Endothelial cell of umbilical vein (primary cell): Measurements from ENCODE around the gene PCSK6. TPM values are rescaled to one million over a fixed set of nuclear protein-coding genes. Genes with fewer than 3 reads are reported as not detected.
A peak's percentile ranks its signal among the peaks of the same experiment; 100 is the strongest.

ENCODE experiments used
- Bru-seq: library from RNA; stranded (reverse); fragments of 400-500 nt; gene quantifications from one replicate; lab custom pipeline; 2021; lab: Mats Ljungman, UMichigan
- BruChase-seq, 2 experiments: library from RNA; stranded (reverse); fragments of 400-500 nt; gene quantifications; one replicate each; lab custom pipeline; 2021; lab: Mats Ljungman, UMichigan
- BruUV-seq: library from RNA; stranded (reverse); fragments of 400-500 nt; replicated peaks from 2 replicates; lab custom pipeline; 2021; lab: Mats Ljungman, UMichigan
- CTCF ChIA-PET: fragments of 300-600, 350-600 bp; sonication (Branson Sonifier 250); formaldehyde crosslinking; loops from one replicate; lab custom pipeline; 2021; ENCODE audit warnings: antibody characterized with exemption, inconsistent platforms; lab: Charles Lee
- POLR2A ChIA-PET: fragments of 300-600, 350-600 bp; sonication (Branson Sonifier 250); formaldehyde crosslinking; loops from one replicate; lab custom pipeline; 2021; ENCODE audit warnings: antibody characterized with exemption, inconsistent platforms; lab: Charles Lee
- DNase-seq: peaks from one replicate; pipeline ENCODE4 v3.0.0-alpha.2; 2011; ENCODE audit warnings: low read depth, low spot score
- FAIRE-seq: peaks from 2 replicates; lab custom pipeline; 2011; peaks lifted over from hg19 to GRCh38; lab: Jason Lieb, UNC
- H2AFZ ChIP-seq: 2 replicates; pipeline ENCODE4 v1.6.0; 2012; ENCODE audit warnings: low read depth, low read length, control low read depth, inconsistent platforms
- H3K27ac ChIP-seq: 2 replicates; pipeline ENCODE4 v1.5.1; 2011; ENCODE audit warnings: low read depth, mild to moderate bottlenecking, control low read depth, low read length, moderate library complexity; ENCODE audit not compliant: insufficient read depth
- H3K27me3 ChIP-seq, 2 experiments: 2 replicates each; pipeline versions ENCODE4 v1.6.0 to v1.6.1; 2011; ENCODE audit warnings: low read length in 2 of 2, mixed read lengths in 1 of 2; ENCODE audit not compliant: control insufficient read depth in 2 of 2, insufficient read depth in 2 of 2
- H3K36me3 ChIP-seq, 2 experiments: 2 replicates in 1 of 2; 3 replicates in 1 of 2; pipeline ENCODE4 v1.5.1; 2011; ENCODE audit warnings: low read length in 2 of 2, mild to moderate bottlenecking in 1 of 2, moderate library complexity in 1 of 2; ENCODE audit not compliant: control insufficient read depth in 2 of 2, insufficient read depth in 2 of 2; ENCODE audit errors: extremely low read depth in 1 of 2
- H3K4me1 ChIP-seq: 3 replicates; pipeline ENCODE4 v1.5.1; 2011; ENCODE audit warnings: mild to moderate bottlenecking, low read length; ENCODE audit not compliant: control insufficient read depth, insufficient read depth; ENCODE audit errors: extremely low read depth
- H3K4me2 ChIP-seq: 2 replicates; pipeline ENCODE4 v1.6.1; 2011; ENCODE audit warnings: low read length, control low read depth, mixed read lengths; ENCODE audit not compliant: insufficient read depth
- H3K4me3 ChIP-seq, 3 experiments: fragments of 200-600 bp in 1 of 3; sonication (generic), shearing (Covaris generic) in 1 of 3; replicated peaks in 1 of 3; 2 replicates each; pipeline ENCODE4 v1.5.1; 2011 to 2016; ENCODE audit warnings: control low read depth in 3 of 3, low read length in 3 of 3, mild to moderate bottlenecking in 2 of 3, inconsistent platforms in 1 of 3, low read depth in 1 of 3, moderate library complexity in 1 of 3; ENCODE audit not compliant: insufficient read depth in 1 of 3
- H3K79me2 ChIP-seq: 2 replicates; pipeline ENCODE4 v1.6.0; 2012; ENCODE audit warnings: low read length, inconsistent platforms; ENCODE audit not compliant: control insufficient read depth, insufficient read depth
- H3K9ac ChIP-seq: replicated peaks from 2 replicates; pipeline ENCODE3; 2011; ENCODE audit warnings: low read length, control low read depth; ENCODE audit not compliant: insufficient read depth; ENCODE audit errors: extremely low read depth
- H3K9me1 ChIP-seq: replicated peaks from 3 replicates; pipeline ENCODE4 v1.6.0; 2011; ENCODE audit warnings: mild to moderate bottlenecking, low read length; ENCODE audit not compliant: control insufficient read depth, insufficient read depth; ENCODE audit errors: extremely low read depth
- H3K9me3 ChIP-seq: replicated peaks from 2 replicates; pipeline ENCODE4 v1.5.1; 2012; ENCODE audit warnings: low read length, inconsistent platforms; ENCODE audit not compliant: control insufficient read depth, insufficient read depth
- H4K20me1 ChIP-seq: replicated peaks from 2 replicates; pipeline ENCODE3; 2011; ENCODE audit warnings: mild to moderate bottlenecking, low read length; ENCODE audit not compliant: control insufficient read depth, insufficient read depth; ENCODE audit errors: extremely low read depth
- EZH2 ChIP-seq: IDR thresholded peaks from 2 replicates; pipeline ENCODE4 v1.6.1; 2012; ENCODE audit warnings: borderline replicate concordance, low read depth, mild to moderate bottlenecking, moderate library complexity, low read length, inconsistent platforms; ENCODE audit not compliant: severe bottlenecking
- FOS ChIP-seq: IDR thresholded peaks from 2 replicates; pipeline ENCODE4 v1.6.1; 2011; ENCODE audit warnings: mild to moderate bottlenecking, low read length, moderate library complexity, borderline replicate concordance; ENCODE audit not compliant: insufficient read depth
- GATA2 ChIP-seq: IDR thresholded peaks from 2 replicates; pipeline ENCODE4 v1.7.0; 2011; ENCODE audit warnings: low read depth, mild to moderate bottlenecking, moderate library complexity, mixed read lengths, low read length; ENCODE audit not compliant: insufficient read length, insufficient read depth
- JUN ChIP-seq: IDR thresholded peaks from 2 replicates; pipeline ENCODE4 v1.6.1; 2011; ENCODE audit warnings: borderline replicate concordance, low read depth; ENCODE audit not compliant: insufficient read length, insufficient read depth
- MYC ChIP-seq: IDR thresholded peaks from one replicate; pipeline ENCODE4 v1.6.1; 2011; ENCODE audit warnings: mild to moderate bottlenecking, low read depth, low read length
- POLR2A ChIP-seq: IDR thresholded peaks from 2 replicates; pipeline ENCODE4 v1.6.1; 2012; ENCODE audit warnings: low read depth, mild to moderate bottlenecking, control low read depth, low read length
- POLR2AphosphoS5 ChIP-seq: IDR thresholded peaks from 2 replicates; pipeline ENCODE4 v1.6.1; 2012; ENCODE audit warnings: low read depth, mild to moderate bottlenecking, control low read depth, low read length, moderate library complexity; ENCODE audit not compliant: insufficient read depth
- dilution Hi-C: fragments of 300-500 bp; cut with MboI; formaldehyde crosslinking; loops from one replicate; pipeline ENCODE4 v1.15.0; 2019; ENCODE audit warnings: low sequenced_read_pairs; ENCODE audit not compliant: extremely low pct_ligation_motif_present
- intact Hi-C: fragments of 100-400 bp; cut with micrococcal nuclease; formaldehyde crosslinking; loops from one replicate; pipeline ENCODE4 v1.10.0; 2022
- long read RNA-seq: library from polyadenylated mRNA; stranded (forward); transcript quantifications from one replicate; pipeline ENCODE4 v2.0.0, GENCODE V29; 2021
- polyA minus RNA-seq, 3 experiments: library from RNA; depleted of rRNA, polyadenylated mRNA; stranded (reverse); fragments of >200 nt; gene quantifications; 1 replicate in 1 of 3; 2 replicates in 2 of 3; pipeline ENCODE4 v1.2.3, GENCODE V29; 2011
- polyA plus RNA-seq, 4 experiments: library from polyadenylated mRNA; depleted of rRNA in 3 of 4; stranded (reverse) in 3 of 4; unstranded in 1 of 4; fragments of >200 nt; gene quantifications; 2 replicates each; pipeline versions ENCODE4 v1.2.1 to v1.2.3, GENCODE V29; 2011 to 2012; ENCODE audit warnings: missing spikeins in 1 of 4
- total RNA-seq: library from RNA; stranded (reverse); gene quantifications from 2 replicates; pipeline ENCODE4 v1.2.3, GENCODE V29; 2021
- TF ChIP-seq, protein P1 (sequence below), 2 donors: IDR thresholded peaks; 1 replicate in 1 of 2; 2 replicates in 1 of 2; pipeline ENCODE4 v1.5.1; 2011; ENCODE audit warnings: low read length in 2 of 2, mild to moderate bottlenecking in 2 of 2, moderate library complexity in 2 of 2, control low read depth in 1 of 2, inconsistent platforms in 1 of 2, low read depth in 1 of 2; ENCODE audit not compliant: insufficient read depth in 1 of 2; ENCODE audit errors: extremely low read depth in 1 of 2

The PCSK6 gene
- total RNA-seq (0.69 and 0.72 TPM in 2 replicates), polyA plus RNA-seq (0.18 and 0.33 TPM in 2 replicates), polyA minus RNA-seq (0.87 and 1.0 TPM in 2 replicates), Bru-seq, nascent RNA (percentile 12 among the genes with signal in this experiment), BruChase-seq, experiment 1, labeled RNA remaining after a 6-hour chase (percentile 6 among the genes with signal in this experiment), BruChase-seq, experiment 2, labeled RNA remaining after a 2-hour chase (percentile 11 among the genes with signal in this experiment)
- polyA plus RNA-seq (2011; cell fraction: cytosol; rRNA removed): 0.18 and 0.32 TPM in 2 replicates
- 0.12 and 0.35 TPM in 2 replicates for polyA plus RNA-seq (2011; cell fraction: nucleus; rRNA removed)
- polyA plus RNA-seq (2012): 0.57 and 0.72 TPM in 2 replicates
- 22.8 TPM for polyA minus RNA-seq (2011; cell fraction: cytosol; rRNA and poly(A)+ RNA removed)
- not detected in 2 replicates for polyA minus RNA-seq (2011; cell fraction: nucleus; rRNA and poly(A)+ RNA removed)
- long read RNA-seq, partial matches to known transcripts: 1 of 14 reads
- long read RNA-seq, other reads (novel, unspliced or antisense): 13 of 14 reads

DNA sequence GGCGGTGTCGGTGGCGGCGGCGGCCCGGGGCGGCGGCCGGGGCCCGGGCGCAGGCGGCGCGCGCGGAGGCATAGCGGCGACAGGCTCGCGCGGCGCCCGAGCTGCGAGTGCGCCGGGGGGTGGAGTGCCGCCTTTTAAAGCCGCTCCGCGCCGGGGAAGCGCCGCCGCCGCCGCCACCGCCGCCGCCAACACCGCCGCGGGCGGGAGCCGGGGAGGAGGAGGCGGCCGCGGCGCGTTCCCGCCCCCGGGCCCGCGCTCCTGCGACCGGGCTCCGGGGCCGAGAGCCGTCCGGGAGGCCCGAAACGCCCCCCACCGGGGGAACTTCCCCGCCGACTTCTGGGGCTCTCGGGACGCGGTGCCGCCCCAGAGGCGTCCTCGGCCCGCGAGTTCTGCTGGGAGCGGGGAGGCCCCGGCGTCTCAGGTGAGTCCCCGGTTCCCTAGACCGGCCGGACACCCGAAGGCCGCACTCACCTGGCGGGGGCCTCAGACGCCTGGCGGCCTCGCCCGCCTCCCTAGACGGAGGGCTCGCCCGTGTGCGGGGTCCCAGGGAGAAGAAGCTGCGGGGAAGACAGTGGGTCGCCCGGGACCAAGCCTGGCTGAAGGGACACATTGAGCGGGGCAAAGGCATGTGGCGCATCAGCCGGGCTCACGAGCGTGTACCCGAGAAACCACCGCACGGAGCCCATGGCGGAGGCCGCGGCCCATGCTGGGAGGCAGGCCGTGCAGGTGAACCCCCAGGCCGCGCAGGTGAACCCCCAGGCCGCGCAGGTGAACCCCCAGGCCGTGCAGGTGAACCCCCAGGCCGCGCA, at the start of gene PCSK6:
PCSK6 (minus strand) TSS at position 109 of the 809 bp plus-strand sequence; CDS start at position 72, 37 bp downstream.
- dilution Hi-C loops: no loop called here
- TF ChIP-seq EZH2: no peak
- TF ChIP-seq GATA2: no peak
- TF ChIP-seq, protein P1, sequence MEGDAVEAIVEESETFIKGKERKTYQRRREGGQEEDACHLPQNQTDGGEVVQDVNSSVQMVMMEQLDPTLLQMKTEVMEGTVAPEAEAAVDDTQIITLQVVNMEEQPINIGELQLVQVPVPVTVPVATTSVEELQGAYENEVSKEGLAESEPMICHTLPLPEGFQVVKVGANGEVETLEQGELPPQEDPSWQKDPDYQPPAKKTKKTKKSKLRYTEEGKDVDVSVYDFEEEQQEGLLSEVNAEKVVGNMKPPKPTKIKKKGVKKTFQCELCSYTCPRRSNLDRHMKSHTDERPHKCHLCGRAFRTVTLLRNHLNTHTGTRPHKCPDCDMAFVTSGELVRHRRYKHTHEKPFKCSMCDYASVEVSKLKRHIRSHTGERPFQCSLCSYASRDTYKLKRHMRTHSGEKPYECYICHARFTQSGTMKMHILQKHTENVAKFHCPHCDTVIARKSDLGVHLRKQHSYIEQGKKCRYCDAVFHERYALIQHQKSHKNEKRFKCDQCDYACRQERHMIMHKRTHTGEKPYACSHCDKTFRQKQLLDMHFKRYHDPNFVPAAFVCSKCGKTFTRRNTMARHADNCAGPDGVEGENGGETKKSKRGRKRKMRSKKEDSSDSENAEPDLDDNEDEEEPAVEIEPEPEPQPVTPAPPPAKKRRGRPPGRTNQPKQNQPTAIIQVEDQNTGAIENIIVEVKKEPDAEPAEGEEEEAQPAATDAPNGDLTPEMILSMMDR (IDR thresholded peaks at IDR 0.05; ENCODE audit: extremely low read depth in 1 of 2, insufficient read depth in 1 of 2, low read depth in 1 of 2, low read length in 2 of 2): no peak
- TF ChIP-seq POLR2A: no peak
- no peak for TF ChIP-seq JUN
- TF ChIP-seq MYC: no peak
- TF ChIP-seq POLR2AphosphoS5: no peak
- no peak for TF ChIP-seq FOS
- BruUV-seq: no TSS peak
- DNase-seq (no peak), FAIRE-seq (no peak)
- no peaks in the 10 kb centered on the region for H3K4me1 ChIP-seq
- no peak within 1 kb of the TSS for H3K27ac ChIP-seq
- H3K9me3 ChIP-seq: no peaks in the 10 kb centered on the region
- peaks cover 27 to 36% of the 10 kb centered on the region in 2 experiments for H3K27me3 ChIP-seq
- ChIA-PET CTCF (interaction anchor here (1.4 kb wide), 2 partner anchors 90 to 189 kb away, joined by 3 read pairs; no protein-coding TSS in a partner anchor), POLR2A (no interaction called here)
- H3K79me2 ChIP-seq: no peaks in the 10 kb centered on the region
- no peaks in the 10 kb centered on the region for H4K20me1 ChIP-seq
- H3K4me2 ChIP-seq: peak within 1 kb of the TSS; percentile 23
- H3K36me3 ChIP-seq: no peaks in the 10 kb centered on the region
- intact Hi-C loops: loop anchor here (5.0 kb wide), 1 partner anchor 43 kb away; no protein-coding TSS in a partner anchor
- no peak within 1 kb of the TSS for H2AFZ ChIP-seq
- H3K9ac ChIP-seq: no peak within 1 kb of the TSS
- no peaks in the 10 kb centered on the region for H3K9me1 ChIP-seq
- H3K4me3 ChIP-seq: peak within 1 kb of the TSS in 1 of 3 experiments; percentile 3
